ENCODE data around the gene ZNF710. TPM values are rescaled to one million over a fixed set of nuclear protein-coding genes. Genes with fewer than 3 reads are reported as not detected.

The ZNF710 gene
- total RNA-seq, 1 donor from 2014 or later, result 47.9 TPM

GRCh38 chr15:90113166-90113565, 112.0 kb downstream of the ZNF710 start:
- Histone ChIP-seq H3K4me1 (no peaks in the 10 kb centered on the region), H3K9me3 (no peaks in the 10 kb centered on the region), H3K36me3 (no peaks in the 10 kb centered on the region), H3K27ac (no peak overlapping the region), H3K27me3 (no peaks in the 10 kb centered on the region), H3K4me3 (no peak overlapping the region)
- DNase-seq (no peak), ATAC-seq (no peak)
- TF ChIP-seq CTCF (IDR thresholded peaks at IDR 0.05), result no peak
- intact Hi-C loops (cut with DNase I), result no loop called here

GRCh38 chr15:90114451-90114901, 113.4 kb downstream of the ZNF710 start:
- intact Hi-C loops (cut with DNase I), result no loop called here
- Histone ChIP-seq H3K9me3 (no peaks in the 10 kb centered on the region), H3K27me3 (no peaks in the 10 kb centered on the region), H3K36me3 (no peaks in the 10 kb centered on the region), H3K4me3 (no peak overlapping the region), H3K4me1 (no peaks in the 10 kb centered on the region), H3K27ac (no peak overlapping the region)
- ATAC-seq (peak; percentile 30), DNase-seq (no peak)
- no peak for TF ChIP-seq CTCF (IDR thresholded peaks at IDR 0.05)

- Histone ChIP-seq H3K27me3 (no peaks in the 10 kb centered on the region), H3K36me3 (no peaks in the 10 kb centered on the region), H3K4me1 (no peaks in the 10 kb centered on the region), H3K27ac (no peak overlapping the region), H3K4me3 (no peak overlapping the region), H3K9me3 (no peaks in the 10 kb centered on the region)
- ATAC-seq (no peak), DNase-seq (no peak)
- no peak for TF ChIP-seq CTCF (IDR thresholded peaks at IDR 0.05)
- intact Hi-C loops (cut with DNase I), result no loop called here
These were observed 114.7 kb downstream of the ZNF710 start for GRCh38 chr15:90115783-90116182.

- H3K9me3 ChIP-seq, result no peaks in the 10 kb centered on the region
- no peaks in the 10 kb centered on the region for H3K4me1 ChIP-seq
- no peak overlapping the region for H3K4me3 ChIP-seq
- TF ChIP-seq CTCF (IDR thresholded peaks at IDR 0.05), result no peak
- H3K36me3 ChIP-seq, result no peaks in the 10 kb centered on the region
- ATAC-seq (no peak), DNase-seq (no peak)
- no peaks in the 10 kb centered on the region for H3K27me3 ChIP-seq
- H3K27ac ChIP-seq, result no peak overlapping the region
- intact Hi-C loops (cut with DNase I), result no loop called here
These were observed 118.2 kb downstream of the ZNF710 start for GRCh38 chr15:90119367-90119766.

GRCh38 chr15:90121086-90121485, 120.0 kb downstream of the ZNF710 start:
- H3K27ac ChIP-seq, result no peak overlapping the region
- H3K36me3 ChIP-seq, result no peaks in the 10 kb centered on the region
- ATAC-seq, result no peak
- H3K4me3 ChIP-seq, result no peak overlapping the region
- TF ChIP-seq CTCF (IDR thresholded peaks at IDR 0.05), result no peak
- H3K27me3 ChIP-seq, result no peaks in the 10 kb centered on the region
- no peaks in the 10 kb centered on the region for H3K4me1 ChIP-seq
- intact Hi-C loops (cut with DNase I), result no loop called here
- no peaks in the 10 kb centered on the region for H3K9me3 ChIP-seq
- no peak for DNase-seq

GRCh38 chr15:90124507-90124906, 123.4 kb downstream of the ZNF710 start:
- no peak overlapping the region for H3K4me3 ChIP-seq
- no peaks in the 10 kb centered on the region for H3K36me3 ChIP-seq
- H3K4me1 ChIP-seq, result peaks cover 5% of the 10 kb centered on the region
- no peak for ATAC-seq
- DNase-seq, result no peak
- no peaks in the 10 kb centered on the region for H3K9me3 ChIP-seq
- H3K27ac ChIP-seq, result no peak overlapping the region
- TF ChIP-seq CTCF (IDR thresholded peaks at IDR 0.05), result no peak
- intact Hi-C loops (cut with DNase I), result no loop called here
- no peaks in the 10 kb centered on the region for H3K27me3 ChIP-seq
